Activated B cell treated with CpG ODN at 0.5 μM for 24 hours (primary cell): ENCODE data around the gene TMEM115. TPM values are rescaled to one million over a fixed set of nuclear protein-coding genes. Genes with fewer than 3 reads are reported as not detected.

Experiments
- ATAC-seq: fragments of 200-7000 bp; cut with Tn5 transposase; one replicate; pipeline ENCODE4 v1.10.0; 2021; ENCODE audit warnings: low read depth, mild to moderate bottlenecking, moderate library complexity
- CTCF ChIA-PET: fragments of 350-600 bp; sonication (Branson Sonifier 250); formaldehyde crosslinking; loops from one replicate; lab custom pipeline; 2021; ENCODE audit warnings: antibody characterized with exemption; lab: Charles Lee
- POLR2A ChIA-PET: fragments of 350-600 bp; sonication (Branson Sonifier 250); formaldehyde crosslinking; loops from one replicate; lab custom pipeline; 2021; ENCODE audit warnings: antibody characterized with exemption; lab: Charles Lee
- DNase-seq: peaks from one replicate; pipeline ENCODE4 v3.0.0; 2022
- H3K27ac Mint-ChIP-seq: one replicate; pipeline ENCODE4 v1.8.0; 2020; ENCODE audit warnings: mixed read lengths
- H3K27me3 Mint-ChIP-seq: one replicate; pipeline ENCODE4 v1.8.0; 2021; ENCODE audit warnings: mixed read lengths
- H3K36me3 Mint-ChIP-seq: one replicate; pipeline ENCODE4 v1.8.0; 2021; ENCODE audit warnings: low read depth, mixed read lengths
- H3K4me1 Mint-ChIP-seq: one replicate; pipeline ENCODE4 v1.8.0; 2021; ENCODE audit warnings: mixed read lengths
- H3K4me3 Mint-ChIP-seq: one replicate; pipeline ENCODE4 v1.8.0; 2020; ENCODE audit warnings: mild to moderate bottlenecking, mixed read lengths
- H3K9me3 Mint-ChIP-seq: one replicate; pipeline ENCODE4 v1.8.0; 2020; ENCODE audit warnings: mixed read lengths
- intact Hi-C: fragments of 100-400 bp; cut with micrococcal nuclease; formaldehyde crosslinking; loops from one replicate; pipeline ENCODE4 v1.15.1; 2024
- total RNA-seq: library from RNA; stranded (reverse); gene quantifications from 2 replicates; pipeline ENCODE4 v1.2.3, GENCODE V29; 2022
- TF ChIP-seq, protein P1 (sequence below): fragments of 200-600 bp; IDR thresholded peaks from one replicate; pipeline ENCODE4 v1.8.0; 2022; ENCODE audit warnings: antibody characterized with exemption, mild to moderate bottlenecking

Gene TMEM115
- total RNA-seq, 1 donor from 2014 or later, result 19.6 TPM

DNA sequence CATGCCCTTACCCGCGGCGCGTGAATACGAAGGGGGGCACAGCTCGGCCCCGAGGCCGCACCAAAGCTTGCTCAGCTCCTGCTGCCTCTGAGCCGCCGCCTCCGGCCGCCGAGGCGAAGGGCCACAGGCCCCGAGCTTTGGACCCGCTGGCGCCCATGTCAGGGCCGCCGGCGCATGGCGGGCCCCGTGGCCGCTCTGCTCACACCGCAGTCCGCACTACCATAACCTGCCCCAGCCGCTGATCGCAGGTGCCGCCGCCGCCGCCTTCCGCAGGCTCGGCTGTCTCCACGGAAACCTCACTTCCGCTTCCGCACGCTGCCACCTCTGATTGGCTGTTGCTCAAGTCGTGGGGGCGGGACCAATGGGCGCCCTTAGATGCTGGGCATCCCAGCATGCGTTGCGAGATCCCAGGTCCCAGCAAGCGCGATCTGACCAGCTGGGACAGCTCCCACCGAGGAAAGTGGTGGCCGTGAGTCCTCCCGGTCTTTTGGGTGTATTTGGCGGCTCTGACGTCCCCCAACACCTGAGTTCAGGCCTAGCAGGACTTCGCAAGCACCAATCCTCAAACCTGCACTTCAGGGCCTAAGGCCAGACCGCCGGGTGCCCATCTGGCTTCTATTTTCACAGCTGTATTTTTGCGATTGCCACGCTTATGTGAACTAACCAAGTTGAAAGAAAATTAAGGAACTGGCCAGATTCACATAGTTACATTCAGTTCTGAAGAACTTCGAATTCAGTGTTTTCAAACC is 31.2 kb downstream of the TMEM115 start, which contains the start of gene TUSC2:
Gene TUSC2, minus strand, starts transcription at position 281 of the 749 bp plus-strand sequence. Its CDS starts 124 bp downstream, at position 157.
- Mint-ChIP-seq H3K36me3 (peaks cover 51% of the 10 kb centered on the region), H3K4me1 (peaks cover 25% of the 10 kb centered on the region), H3K27me3 (no peaks in the 10 kb centered on the region), H3K4me3 (peak within 1 kb of the TSS; percentile 92), H3K27ac (peak within 1 kb of the TSS; percentile 84), H3K9me3 (no peaks in the 10 kb centered on the region)
- intact Hi-C loops, result loop anchor here (1.0 to 2.0 kb wide), 3 partner anchors 9 to 91 kb away; partner anchors contain the start of genes GNAI2 and TMEM115
- TF ChIP-seq, protein P1, sequence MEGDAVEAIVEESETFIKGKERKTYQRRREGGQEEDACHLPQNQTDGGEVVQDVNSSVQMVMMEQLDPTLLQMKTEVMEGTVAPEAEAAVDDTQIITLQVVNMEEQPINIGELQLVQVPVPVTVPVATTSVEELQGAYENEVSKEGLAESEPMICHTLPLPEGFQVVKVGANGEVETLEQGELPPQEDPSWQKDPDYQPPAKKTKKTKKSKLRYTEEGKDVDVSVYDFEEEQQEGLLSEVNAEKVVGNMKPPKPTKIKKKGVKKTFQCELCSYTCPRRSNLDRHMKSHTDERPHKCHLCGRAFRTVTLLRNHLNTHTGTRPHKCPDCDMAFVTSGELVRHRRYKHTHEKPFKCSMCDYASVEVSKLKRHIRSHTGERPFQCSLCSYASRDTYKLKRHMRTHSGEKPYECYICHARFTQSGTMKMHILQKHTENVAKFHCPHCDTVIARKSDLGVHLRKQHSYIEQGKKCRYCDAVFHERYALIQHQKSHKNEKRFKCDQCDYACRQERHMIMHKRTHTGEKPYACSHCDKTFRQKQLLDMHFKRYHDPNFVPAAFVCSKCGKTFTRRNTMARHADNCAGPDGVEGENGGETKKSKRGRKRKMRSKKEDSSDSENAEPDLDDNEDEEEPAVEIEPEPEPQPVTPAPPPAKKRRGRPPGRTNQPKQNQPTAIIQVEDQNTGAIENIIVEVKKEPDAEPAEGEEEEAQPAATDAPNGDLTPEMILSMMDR, result no peak
- ATAC-seq (peak; percentile 96), DNase-seq (peak; percentile 91)
- ChIA-PET CTCF (interaction anchor here (1.2 kb wide), 1 partner anchor 9 kb away, joined by 4 read pairs; no protein-coding TSS in a partner anchor), POLR2A (interaction anchor here (0.6 to 9.7 kb wide), 13 partner anchors 10 to 399 kb away, joined by 3 to 167 read pairs (median 4); partner anchors contain the start of genes CYB561D2, HYAL3, MON1A and NAA80)

GRCh38 chr3:50327129-50327528 is 32.2 kb downstream of the TMEM115 start:
- H3K9me3 Mint-ChIP-seq, result no peaks in the 10 kb centered on the region
- TF ChIP-seq, protein P1, result no peak
- ATAC-seq (no peak), DNase-seq (no peak)
- peaks cover 25% of the 10 kb centered on the region for H3K4me1 Mint-ChIP-seq
- H3K27ac Mint-ChIP-seq, result peak overlapping the region; percentile 46
- H3K36me3 Mint-ChIP-seq, result peaks cover 49% of the 10 kb centered on the region
- intact Hi-C loops, result no loop called here
- ChIA-PET POLR2A (interaction anchor here (0.6 to 9.7 kb wide), 8 partner anchors 11 to 387 kb away, joined by 3 to 167 read pairs (median 4); partner anchors contain the start of genes CYB561D2, HYAL3, NAA80 and NPRL2), CTCF (no interaction called here)
- peak overlapping the region; percentile 92 for H3K4me3 Mint-ChIP-seq
- no peaks in the 10 kb centered on the region for H3K27me3 Mint-ChIP-seq

GRCh38 chr3:50326182-50326541 is 33.2 kb downstream of the TMEM115 start:
- TF ChIP-seq, protein P1, result no peak
- Mint-ChIP-seq H3K27me3 (no peaks in the 10 kb centered on the region), H3K27ac (no peak overlapping the region), H3K4me3 (peak overlapping the region; percentile 53), H3K36me3 (peaks cover 41% of the 10 kb centered on the region), H3K4me1 (peaks cover 25% of the 10 kb centered on the region), H3K9me3 (no peaks in the 10 kb centered on the region)
- POLR2A ChIA-PET, result interaction anchor here (0.9 to 9.7 kb wide), 2 partner anchors 12 to 25 kb away, joined by 3 to 167 read pairs; partner anchors contain the start of genes CYB561D2, NPRL2 and RASSF1
- ATAC-seq, result no peak
- intact Hi-C loops, result no loop called here
- CTCF ChIA-PET, result no interaction called here
- no peak for DNase-seq

DNA sequence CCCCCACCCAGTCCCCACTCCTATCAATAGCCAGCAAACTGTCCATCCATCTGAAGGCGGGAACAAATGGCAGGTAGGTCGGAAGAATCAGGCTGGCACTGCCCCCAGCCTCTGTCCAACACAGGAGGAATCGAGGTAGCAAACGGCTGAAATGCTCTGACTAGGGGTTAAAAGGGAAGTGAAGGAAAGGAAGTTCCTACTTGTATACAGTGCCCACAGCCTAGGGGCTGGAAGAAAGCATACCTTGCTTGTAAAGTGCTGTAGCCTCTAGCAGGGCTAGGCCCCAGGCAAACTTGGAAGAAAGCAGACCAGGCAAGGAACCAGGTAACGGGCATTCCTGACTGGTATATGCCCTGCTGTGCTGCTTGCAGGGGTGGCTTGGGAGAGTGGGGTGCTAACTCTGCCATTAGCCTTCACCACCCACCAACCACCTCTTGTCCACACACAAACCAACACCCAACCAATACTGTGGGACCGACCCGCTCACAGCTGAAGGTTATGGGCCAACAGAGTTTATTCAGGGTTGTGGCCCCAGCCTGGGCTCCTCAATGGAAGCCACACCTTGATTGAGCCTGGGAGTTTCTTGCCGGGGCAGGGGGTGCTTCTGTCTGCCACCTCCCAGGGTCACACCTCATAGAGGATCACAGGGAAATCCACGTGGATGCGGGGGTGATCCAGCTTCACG is 33.7 kb downstream of the TMEM115 start:
- no peaks in the 10 kb centered on the region for H3K9me3 Mint-ChIP-seq
- POLR2A ChIA-PET, result interaction anchor here (0.9 to 9.7 kb wide), 2 partner anchors 13 to 25 kb away, joined by 3 to 167 read pairs; partner anchors contain the start of genes CYB561D2, NPRL2 and RASSF1
- intact Hi-C loops, result no loop called here
- TF ChIP-seq, protein P1, result no peak
- peaks cover 26% of the 10 kb centered on the region for H3K4me1 Mint-ChIP-seq
- H3K27ac Mint-ChIP-seq, result no peak overlapping the region
- no peaks in the 10 kb centered on the region for H3K27me3 Mint-ChIP-seq
- no peak for ATAC-seq
- peaks cover 36% of the 10 kb centered on the region for H3K36me3 Mint-ChIP-seq
- H3K4me3 Mint-ChIP-seq, result peak overlapping the region; percentile 7
- CTCF ChIA-PET, result interaction anchor here (2.2 kb wide), 1 partner anchor 11 kb away, joined by 9 read pairs; no protein-coding TSS in a partner anchor
- no peak for DNase-seq
